Immature natural killer cell (primary cell): ENCODE results near the gene USP8. TPM values are rescaled to one million over a fixed set of nuclear protein-coding genes. Genes with fewer than 3 reads are reported as not detected.
"Not testable (repeated sequence)": the region's sequence is repeated elsewhere in the genome, so short reads cannot be mapped to it uniquely, and the experiment has no call there.

Experiments used
- DNase-seq, 3 donors: peaks; one replicate each; pipeline ENCODE4 v3.0.0; 2022; ENCODE audit warnings: mixed read lengths in 1 of 3
- H3K27ac Mint-ChIP-seq, 6 donors: one replicate each; pipeline ENCODE4 v1.8.0; 2020; ENCODE audit warnings: mixed read lengths in 6 of 6, mild to moderate bottlenecking in 5 of 6, inconsistent platforms in 4 of 6, moderate library complexity in 3 of 6
- H3K27me3 Mint-ChIP-seq, 3 donors: one replicate each; pipeline ENCODE4 v1.8.0; 2020 to 2021; ENCODE audit warnings: low read depth in 3 of 3, mild to moderate bottlenecking in 3 of 3, mixed read lengths in 3 of 3, moderate library complexity in 3 of 3, inconsistent platforms in 1 of 3
- H3K36me3 Mint-ChIP-seq, 3 donors: one replicate each; pipeline ENCODE4 v1.8.0; 2020; ENCODE audit warnings: mixed read lengths in 3 of 3, inconsistent platforms in 2 of 3, mild to moderate bottlenecking in 2 of 3
- H3K4me1 Mint-ChIP-seq, 2 donors: one replicate each; pipeline ENCODE4 v1.8.0; 2020; ENCODE audit warnings: inconsistent platforms in 2 of 2, mild to moderate bottlenecking in 2 of 2, mixed read lengths in 2 of 2, moderate library complexity in 1 of 2
- H3K4me3 Mint-ChIP-seq, 5 donors: one replicate each; pipeline ENCODE4 v1.8.0; 2020; ENCODE audit warnings: mild to moderate bottlenecking in 5 of 5, mixed read lengths in 5 of 5, inconsistent platforms in 3 of 5, moderate library complexity in 3 of 5
- H3K9me3 Mint-ChIP-seq, 6 donors: one replicate each; pipeline ENCODE4 v1.8.0; 2020; ENCODE audit warnings: mild to moderate bottlenecking in 6 of 6, mixed read lengths in 6 of 6, inconsistent platforms in 4 of 6, moderate library complexity in 3 of 6
- polyA plus RNA-seq, 3 donors: library from polyadenylated mRNA; unstranded; fragments of 300-500 nt; fragmentation: Illumina TruSeq; gene quantifications; one replicate each; pipeline ENCODE4 v1.2.3, GENCODE V29; 2021

Gene USP8
- polyA plus RNA-seq, 3 donors from 2014 or later: 18.0 to 52.8 (median 26.8) TPM

GRCh38 chr15:50418041-50418583 is 6.1 kb upstream of the USP8 start:
- peaks cover 0 to 4% (median 0%) of the 10 kb centered on the region in 3 donors for H3K27me3 Mint-ChIP-seq
- no peak for DNase-seq
- H3K36me3 Mint-ChIP-seq: peaks cover 0 to 4% (median 0%) of the 10 kb centered on the region in 3 donors
- H3K9me3 Mint-ChIP-seq: no peaks in the 10 kb centered on the region
- H3K4me1 Mint-ChIP-seq: no peaks in the 10 kb centered on the region
- H3K27ac Mint-ChIP-seq: no peak overlapping the region
- H3K4me3 Mint-ChIP-seq: no peak overlapping the region

GRCh38 chr15:50425219-50425618 is 1.0 kb downstream of the USP8 start:
- Mint-ChIP-seq H3K27me3 (peaks cover 3 to 12% (median 10%) of the 10 kb centered on the region in 3 donors), H3K4me1 (peaks cover 49 to 61% of the 10 kb centered on the region in 2 donors), H3K36me3 (no peaks in the 10 kb centered on the region), H3K9me3 (no peaks in the 10 kb centered on the region), H3K4me3 (peak overlapping the region; percentile 94 to 100 (median 97)), H3K27ac (peak overlapping the region; percentile 93 to 100 (median 98))
- DNase-seq: no peak

GRCh38 chr15:50425678-50426246 is 1.6 kb downstream of the USP8 start:
- DNase-seq, H3K36me3 Mint-ChIP-seq, H3K9me3 Mint-ChIP-seq: not testable (repeated sequence)
- peaks cover 3 to 12% (median 10%) of the 10 kb centered on the region in 3 donors for H3K27me3 Mint-ChIP-seq
- H3K27ac Mint-ChIP-seq: peak overlapping the region in 5 of 6 donors; percentile 65 to 100 (median 97)
- peaks cover 51 to 64% of the 10 kb centered on the region in 2 donors for H3K4me1 Mint-ChIP-seq
- peak overlapping the region; percentile 94 to 100 (median 97) for H3K4me3 Mint-ChIP-seq

GRCh38 chr15:50426428-50426827 is 2.2 kb downstream of the USP8 start:
- Mint-ChIP-seq H3K27ac (peak overlapping the region in 3 of 6 donors; percentile 39 to 53 (median 45)), H3K27me3 (peaks cover 3 to 12% (median 10%) of the 10 kb centered on the region in 3 donors), H3K4me1 (peaks cover 55 to 71% of the 10 kb centered on the region in 2 donors), H3K4me3 (peak overlapping the region; percentile 15 to 71 (median 47)), H3K36me3 (no peaks in the 10 kb centered on the region), H3K9me3 (no peaks in the 10 kb centered on the region)
- no peak for DNase-seq

GRCh38 chr15:50431204-50431603 is 7.0 kb downstream of the USP8 start:
- Mint-ChIP-seq H3K27ac (peak overlapping the region in 2 of 6 donors; percentile 6 to 48), H3K4me1 (peaks cover 50 to 87% of the 10 kb centered on the region in 2 donors), H3K27me3 (peaks cover 0 to 2% (median 0%) of the 10 kb centered on the region in 3 donors), H3K36me3 (peaks cover 0 to 6% (median 4%) of the 10 kb centered on the region in 3 donors), H3K4me3 (no peak overlapping the region), H3K9me3 (no peaks in the 10 kb centered on the region)
- no peak for DNase-seq

- H3K4me3 Mint-ChIP-seq: no peak overlapping the region
- H3K9me3 Mint-ChIP-seq: no peaks in the 10 kb centered on the region
- DNase-seq: no peak
- H3K27me3 Mint-ChIP-seq: peaks cover 0 to 2% (median 0%) of the 10 kb centered on the region in 3 donors
- peak overlapping the region in 2 of 6 donors; percentile 11 to 19 for H3K27ac Mint-ChIP-seq
- peaks cover 0 to 6% (median 4%) of the 10 kb centered on the region in 3 donors for H3K36me3 Mint-ChIP-seq
- H3K4me1 Mint-ChIP-seq: peaks cover 45 to 85% of the 10 kb centered on the region in 2 donors
Measured at GRCh38 chr15:50432230-50432629, 8.0 kb downstream of the USP8 start.

- Mint-ChIP-seq H3K4me3 (no peak overlapping the region), H3K27ac (peak overlapping the region in 5 of 6 donors; percentile 4 to 62 (median 12)), H3K4me1 (peaks cover 41 to 71% of the 10 kb centered on the region in 2 donors), H3K9me3 (no peaks in the 10 kb centered on the region), H3K36me3 (peaks cover 0 to 13% (median 7%) of the 10 kb centered on the region in 3 donors), H3K27me3 (no peaks in the 10 kb centered on the region)
- no peak for DNase-seq
Measured at GRCh38 chr15:50435772-50436171, 11.6 kb downstream of the USP8 start.

GRCh38 chr15:50438251-50438650 is 14.0 kb downstream of the USP8 start:
- H3K9me3 Mint-ChIP-seq: no peaks in the 10 kb centered on the region
- H3K4me1 Mint-ChIP-seq: peaks cover 25 to 46% of the 10 kb centered on the region in 2 donors
- H3K27ac Mint-ChIP-seq: peak overlapping the region in 1 of 6 donors; percentile 60
- H3K27me3 Mint-ChIP-seq: no peaks in the 10 kb centered on the region
- no peak for DNase-seq
- H3K36me3 Mint-ChIP-seq: peaks cover 0 to 11% (median 3%) of the 10 kb centered on the region in 3 donors
- H3K4me3 Mint-ChIP-seq: no peak overlapping the region

GRCh38 chr15:50440932-50441331 is 16.7 kb downstream of the USP8 start:
- peaks cover 19 to 26% of the 10 kb centered on the region in 2 donors for H3K4me1 Mint-ChIP-seq
- no peak overlapping the region for H3K27ac Mint-ChIP-seq
- no peak for DNase-seq
- H3K9me3 Mint-ChIP-seq: no peaks in the 10 kb centered on the region
- no peaks in the 10 kb centered on the region for H3K27me3 Mint-ChIP-seq
- no peak overlapping the region for H3K4me3 Mint-ChIP-seq
- peaks cover 0 to 14% (median 3%) of the 10 kb centered on the region in 3 donors for H3K36me3 Mint-ChIP-seq

GRCh38 chr15:50452927-50453326 is 28.7 kb downstream of the USP8 start:
- Mint-ChIP-seq H3K4me3 (no peak overlapping the region), H3K27ac (peak overlapping the region in 4 of 6 donors; percentile 6 to 50 (median 14)), H3K36me3 (peaks cover 13 to 33% (median 19%) of the 10 kb centered on the region in 3 donors), H3K4me1 (peaks cover 5 to 22% of the 10 kb centered on the region in 2 donors), H3K27me3 (peaks cover 0 to 1% (median 0%) of the 10 kb centered on the region in 3 donors), H3K9me3 (no peaks in the 10 kb centered on the region)
- no peak for DNase-seq

- Mint-ChIP-seq H3K4me3 (no peak overlapping the region), H3K36me3 (peaks cover 13 to 36% (median 19%) of the 10 kb centered on the region in 3 donors), H3K9me3 (no peaks in the 10 kb centered on the region)
Measured at GRCh38 chr15:50458348-50459112, 34.3 kb downstream of the USP8 start.

GRCh38 chr15:50463423-50464358 is 39.5 kb downstream of the USP8 start:
- Mint-ChIP-seq H3K4me1 (peaks cover 1 to 3% of the 10 kb centered on the region in 2 donors), H3K27me3 (no peaks in the 10 kb centered on the region), H3K4me3 (no peak overlapping the region), H3K27ac (peak overlapping the region in 4 of 6 donors; percentile 3 to 26 (median 14)), H3K36me3 (peaks cover 8 to 25% (median 11%) of the 10 kb centered on the region in 3 donors), H3K9me3 (no peaks in the 10 kb centered on the region)
- DNase-seq: no peak

More at GRCh38 chr15:50458348-50459112, 34.3 kb downstream of the USP8 start:
- H3K27me3 Mint-ChIP-seq: no peaks in the 10 kb centered on the region
- H3K27ac Mint-ChIP-seq: peak overlapping the region in 2 of 6 donors; percentile 22 to 74
- H3K4me1 Mint-ChIP-seq: peaks cover 6 to 14% of the 10 kb centered on the region in 2 donors
- DNase-seq: no peak

GRCh38 chr15:50471072-50471471 is 46.9 kb downstream of the USP8 start:
- H3K36me3 Mint-ChIP-seq: peaks cover 14 to 31% (median 20%) of the 10 kb centered on the region in 3 donors
- H3K27ac Mint-ChIP-seq: no peak overlapping the region
- no peak overlapping the region for H3K4me3 Mint-ChIP-seq
- H3K9me3 Mint-ChIP-seq: no peaks in the 10 kb centered on the region
- no peak for DNase-seq
- H3K4me1 Mint-ChIP-seq: no peaks in the 10 kb centered on the region
- H3K27me3 Mint-ChIP-seq: no peaks in the 10 kb centered on the region
